Right ventricle myocardium inferior (tissue), 1 donor: ENCODE measurements around the gene KIR2DL3. TPM values are rescaled to one million over a fixed set of nuclear protein-coding genes. Genes with fewer than 3 reads are reported as not detected.
"Not testable (repeated sequence)": the region's sequence is repeated elsewhere in the genome, so short reads cannot be mapped to it uniquely, and the experiment has no call there.

Experiments
- ATAC-seq: fragments of 200-7000 bp; cut with Tn5 transposase; one replicate; pipeline ENCODE4 v1.9.1; 2020; ENCODE audit warnings: mild to moderate bottlenecking, moderate library complexity
- DNase-seq: peaks from one replicate; pipeline ENCODE4 v3.0.0; 2021; ENCODE audit errors: missing footprints
- intact Hi-C: fragments of 100-400 bp; cut with DNase I; formaldehyde crosslinking; loops from one replicate; pipeline ENCODE4 v1.11.0; 2022
- total RNA-seq: library from RNA; stranded (reverse); fragmentation: NEBNext Ultra II Directional; extraction: Animal tissue kit (Norgen Biotek cat#: 25700); gene quantifications from one replicate; pipeline ENCODE4 v1.2.1, GENCODE V29; 2021
- donor health status: DM: no; HTN: yes; CAD: no; lungs with severe emphysema.

The KIR2DL3 gene
- total RNA-seq, 1 donor from 2014 or later: not detected

DNA sequence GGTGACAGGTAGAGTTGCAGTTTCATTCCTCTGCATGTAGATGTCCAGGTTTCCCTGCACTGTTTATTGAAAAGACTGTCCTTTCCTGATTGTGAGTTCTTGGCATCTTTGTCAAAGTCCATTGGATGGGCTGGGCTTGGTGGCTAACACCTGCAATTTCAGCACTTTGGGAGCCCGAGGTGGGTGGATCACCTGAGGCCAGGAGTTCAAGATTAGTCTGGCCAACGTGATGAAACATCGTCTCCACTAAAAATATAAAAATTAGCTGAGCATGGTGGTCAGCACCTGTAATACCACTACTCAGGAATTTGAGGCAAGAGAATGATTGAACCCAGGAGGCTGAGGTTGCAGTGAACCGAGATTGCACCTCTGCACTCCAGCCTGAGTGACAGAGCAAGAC lies 39.5 kb downstream of the KIR2DL3 start:
- intact Hi-C loops, DNase-seq, ATAC-seq: not testable (repeated sequence)

DNA sequence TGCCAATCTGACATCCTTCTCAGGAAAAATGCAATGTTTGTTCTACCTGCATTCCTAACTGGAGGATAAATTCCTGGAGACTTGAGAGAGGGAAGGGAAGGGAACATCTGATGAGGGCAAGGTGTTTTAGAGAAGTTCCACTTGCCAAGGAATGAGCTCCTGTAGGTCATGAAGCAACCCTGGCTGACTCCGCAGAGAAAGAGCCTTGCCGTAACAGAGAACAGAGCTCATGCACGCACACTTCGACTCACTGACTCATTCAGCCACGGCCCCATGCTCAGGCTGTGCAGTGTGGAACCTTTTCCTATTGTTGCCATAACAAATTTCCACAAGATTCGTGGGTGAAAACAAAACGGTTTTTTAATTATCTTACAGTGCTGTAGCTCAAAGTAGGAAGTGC lies 40.6 kb downstream of the KIR2DL3 start:
- intact Hi-C loops, ATAC-seq, DNase-seq: not testable (repeated sequence)

DNA sequence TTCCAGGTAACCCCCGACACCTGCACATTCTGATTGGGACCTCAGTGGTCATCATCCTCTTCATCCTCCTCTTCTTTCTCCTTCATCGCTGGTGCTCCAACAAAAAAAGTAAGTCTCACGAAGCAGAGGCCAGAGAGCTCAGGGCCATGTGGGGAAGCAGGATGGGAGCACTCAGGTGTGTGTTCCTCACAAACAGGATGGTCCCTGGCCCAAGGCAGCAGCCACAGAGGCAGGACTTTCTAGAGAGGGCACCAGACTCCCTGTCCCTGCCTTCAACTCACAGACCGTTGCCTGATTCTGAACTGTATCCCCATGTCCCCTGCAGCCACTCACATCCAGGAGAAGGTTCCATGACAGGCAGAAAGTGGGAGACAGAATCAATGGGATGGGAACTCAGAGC lies 44.6 kb downstream of the KIR2DL3 start:
- ATAC-seq, DNase-seq, intact Hi-C loops: not testable (repeated sequence)

DNA sequence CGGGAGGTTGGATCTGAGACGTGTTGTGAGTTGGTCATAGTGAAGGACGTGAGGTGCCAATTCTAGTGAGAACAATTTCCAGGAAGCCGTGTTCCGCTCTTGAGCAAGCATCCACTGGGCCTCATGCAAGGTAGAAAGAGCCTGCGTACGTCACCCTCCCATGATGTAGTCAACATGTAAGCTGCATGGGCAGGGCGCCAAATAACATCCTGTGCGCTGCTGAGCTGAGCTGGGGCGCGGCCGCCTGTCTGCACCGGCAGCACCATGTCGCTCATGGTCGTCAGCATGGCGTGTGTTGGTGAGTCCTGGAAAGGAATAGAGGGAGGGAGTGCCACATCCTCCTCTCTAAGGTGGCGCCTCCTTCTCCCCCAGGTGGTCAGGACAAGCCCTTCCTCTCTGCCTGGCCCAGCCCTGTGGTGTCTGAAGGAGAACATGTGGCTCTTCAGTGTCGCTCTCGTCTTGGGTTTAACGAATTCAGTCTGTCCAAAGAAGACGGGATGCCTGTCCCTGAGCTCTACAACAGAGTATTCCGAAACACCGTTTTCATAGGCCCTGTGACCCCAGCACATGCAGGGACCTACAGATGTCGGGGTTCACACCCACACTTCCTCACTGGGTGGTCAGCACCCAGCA lies 47.9 kb downstream of the KIR2DL3 start:
- not testable (repeated sequence) for DNase-seq

DNA sequence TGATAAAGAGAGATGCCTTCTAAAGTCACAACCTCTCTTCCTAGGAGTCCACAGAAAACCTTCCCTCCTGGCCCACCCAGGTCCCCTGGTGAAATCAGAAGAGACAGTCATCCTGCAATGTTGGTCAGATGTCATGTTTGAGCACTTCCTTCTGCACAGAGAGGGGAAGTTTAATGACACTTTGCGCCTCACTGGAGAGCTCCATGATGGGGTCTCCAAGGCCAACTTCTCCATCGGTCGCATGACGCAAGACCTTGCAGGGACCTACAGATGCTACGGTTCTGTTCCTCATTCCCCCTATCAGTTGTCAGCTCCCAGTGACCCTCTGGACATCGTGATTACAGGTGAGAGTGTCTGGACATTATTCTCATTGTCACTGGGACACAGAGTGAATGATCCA lies 49.8 kb downstream of the KIR2DL3 start:
- ATAC-seq, intact Hi-C loops, DNase-seq: not testable (repeated sequence)

More for the DNA sequence above, 47.9 kb downstream of the KIR2DL3 start:
- ATAC-seq, intact Hi-C loops: not testable (repeated sequence)

DNA sequence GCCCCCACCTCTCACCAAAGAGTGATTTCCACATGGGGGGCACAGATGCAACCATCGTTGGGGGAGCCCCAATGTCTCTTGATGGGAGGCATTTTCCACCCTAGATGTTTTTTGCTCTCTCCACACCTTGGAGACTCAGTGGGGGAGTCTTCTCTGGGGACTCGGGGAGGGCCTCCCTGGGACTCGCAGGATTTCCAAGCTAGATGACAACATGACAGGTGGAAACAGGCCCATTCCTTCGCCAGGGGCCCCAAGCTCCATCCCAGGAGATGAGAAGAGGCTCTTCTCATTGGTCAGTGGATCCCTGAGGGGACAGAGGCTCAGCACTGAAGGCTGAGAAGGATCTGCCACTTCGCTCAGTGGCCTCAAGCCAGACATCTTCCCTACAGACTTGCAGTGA lies 52.4 kb downstream of the KIR2DL3 start:
- ATAC-seq (no peak), DNase-seq (no peak)
- intact Hi-C loops: no loop called here

DNA sequence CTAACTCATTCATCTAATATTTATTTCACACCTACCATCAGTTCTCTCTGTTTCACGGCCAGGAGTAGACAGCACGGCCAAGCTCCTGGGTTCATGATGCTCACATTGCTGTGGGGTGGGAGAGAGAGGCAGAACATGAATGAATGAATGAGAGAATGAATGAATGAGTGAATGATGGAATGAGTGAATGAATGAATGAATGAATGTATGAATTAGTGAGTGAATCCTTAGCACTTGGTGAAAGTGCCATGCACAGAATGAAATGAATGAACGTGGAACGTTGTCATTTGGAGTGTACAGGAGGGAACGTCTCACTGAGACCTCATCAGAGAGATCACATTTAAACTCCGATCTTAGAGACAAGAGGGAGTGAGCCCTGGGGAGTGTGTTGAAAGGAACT lies 53.2 kb downstream of the KIR2DL3 start:
- ATAC-seq: no peak
- intact Hi-C loops: no loop called here
- no peak for DNase-seq

DNA sequence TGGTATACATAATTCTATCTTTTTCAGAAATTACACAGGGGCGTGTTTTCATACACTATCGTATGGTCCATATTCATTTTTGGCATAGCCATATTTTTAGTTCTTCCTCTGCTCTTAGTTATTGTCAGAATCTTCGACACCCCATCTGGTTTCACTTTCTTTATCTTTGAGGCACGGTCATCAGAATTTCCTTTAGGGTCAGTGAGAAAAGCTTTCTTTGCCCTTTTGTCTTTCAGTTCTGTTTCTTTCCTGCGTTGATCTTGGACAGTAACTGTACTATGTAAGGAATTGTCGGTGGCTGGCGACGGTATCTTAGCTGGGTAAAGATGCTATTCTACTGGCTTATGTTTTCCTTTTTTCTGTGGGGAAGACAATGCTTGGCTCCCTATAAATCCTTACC lies 54.5 kb downstream of the KIR2DL3 start:
- ATAC-seq (no peak), DNase-seq (no peak)
- intact Hi-C loops: no loop called here

DNA sequence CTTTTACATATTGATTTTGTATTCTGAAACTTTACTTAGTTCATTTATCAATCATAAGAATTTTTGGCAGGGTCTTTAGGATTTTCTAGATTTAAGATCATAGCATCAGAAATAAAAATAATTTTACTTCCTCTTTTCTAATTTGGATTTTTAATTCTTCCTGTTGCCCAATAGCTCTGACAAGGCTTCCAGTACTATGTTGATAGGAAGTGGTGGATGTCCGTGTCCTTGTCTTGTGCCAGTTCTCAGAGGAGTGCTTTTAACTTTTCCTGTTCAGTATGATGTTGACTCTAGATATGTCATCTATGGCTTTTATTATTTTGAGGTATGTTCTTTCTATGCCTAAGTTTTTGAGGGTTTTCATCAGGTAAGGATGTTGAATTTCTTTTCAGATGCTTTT lies 57.4 kb downstream of the KIR2DL3 start:
- intact Hi-C loops: no loop called here
- ATAC-seq (no peak), DNase-seq (no peak)

Other genes with a start within 250 kb of the KIR2DL3 start
- not detected for gene LAIR2, start 235.7 kb upstream of the KIR2DL3 start, total RNA-seq
- 3.1 TPM for gene LILRA2, start 164.7 kb upstream of the KIR2DL3 start, total RNA-seq
- gene LILRA1, start 144.9 kb upstream of the KIR2DL3 start, total RNA-seq: 0.92 TPM
- 1.8 TPM for gene LILRB1, start 108.0 kb upstream of the KIR2DL3 start, total RNA-seq
- 5.0 TPM for gene LILRB4, start 75.5 kb upstream of the KIR2DL3 start, total RNA-seq
- not detected for gene KIR3DL3, start 14.1 kb upstream of the KIR2DL3 start, total RNA-seq
- gene KIR2DL1, start 31.3 kb downstream of the KIR2DL3 start, total RNA-seq: not detected
- not detected for gene KIR2DL4, start 65.1 kb downstream of the KIR2DL3 start, total RNA-seq
- gene KIR3DL1, start 78.0 kb downstream of the KIR2DL3 start, total RNA-seq: not detected
- not detected for gene KIR2DS4, start 94.2 kb downstream of the KIR2DL3 start, total RNA-seq
- gene KIR3DL2, start 111.9 kb downstream of the KIR2DL3 start, total RNA-seq: not detected
- 0.27 TPM for gene FCAR, start 135.7 kb downstream of the KIR2DL3 start, total RNA-seq
- gene NCR1, start 167.6 kb downstream of the KIR2DL3 start, total RNA-seq: not detected
- not detected for gene NLRP7, start 209.0 kb downstream of the KIR2DL3 start, total RNA-seq
- 0.89 TPM for gene NLRP2, start 227.9 kb downstream of the KIR2DL3 start, total RNA-seq